Mesenchymal stem cell (in vitro differentiated cells and primary cell): Measurements from ENCODE around the gene CHKA.

Experiments used
- DNase-seq: peaks from one replicate; pipeline ENCODE4 v3.0.0-alpha.2; 2013
- H2AFZ ChIP-seq: one replicate; pipeline ENCODE4 v1.6.1; 2013; ENCODE audit warnings: low read depth, mild to moderate bottlenecking, control low read depth, inconsistent platforms, low read length, moderate library complexity
- H2AK5ac ChIP-seq: 2 replicates; pipeline ENCODE4 v1.6.1; 2013; ENCODE audit warnings: low read length, moderate library complexity, mild to moderate bottlenecking, inconsistent platforms; ENCODE audit not compliant: severe bottlenecking
- H2BK120ac ChIP-seq: one replicate; pipeline ENCODE4 v1.6.1; 2013; ENCODE audit warnings: low read depth, mild to moderate bottlenecking, inconsistent platforms, low read length, moderate library complexity
- H2BK12ac ChIP-seq, 2 experiments: one replicate each; pipeline ENCODE4 v1.6.1; 2013; ENCODE audit warnings: inconsistent platforms in 2 of 2, low read length in 2 of 2, mild to moderate bottlenecking in 2 of 2, moderate library complexity in 2 of 2, control low read depth in 1 of 2
- H2BK15ac ChIP-seq: one replicate; pipeline ENCODE4 v1.6.1; 2013; ENCODE audit warnings: mild to moderate bottlenecking, low read depth, inconsistent platforms; ENCODE audit not compliant: poor library complexity, severe bottlenecking
- H2BK5ac ChIP-seq: 2 replicates; pipeline ENCODE4 v1.6.1; 2013; ENCODE audit warnings: low read depth, mild to moderate bottlenecking, low read length, control low read depth, inconsistent platforms; ENCODE audit not compliant: poor library complexity, severe bottlenecking
- H3K14ac ChIP-seq, 2 experiments: one replicate each; pipeline ENCODE4 v1.6.1; 2013; ENCODE audit warnings: inconsistent platforms in 2 of 2, low read length in 2 of 2, control low read depth in 1 of 2, mild to moderate bottlenecking in 1 of 2, moderate library complexity in 1 of 2
- H3K18ac ChIP-seq, 2 experiments: one replicate each; pipeline ENCODE4 v1.6.1; 2013; ENCODE audit warnings: inconsistent platforms in 2 of 2, low read length in 2 of 2, control low read depth in 1 of 2, low read depth in 1 of 2, mild to moderate bottlenecking in 1 of 2
- H3K23ac ChIP-seq, 2 experiments: one replicate each; pipeline ENCODE4 v1.6.1; 2013; ENCODE audit warnings: inconsistent platforms in 2 of 2, low read length in 2 of 2, mild to moderate bottlenecking in 2 of 2, moderate library complexity in 2 of 2, control low read depth in 1 of 2
- H3K27ac ChIP-seq: 2 replicates; pipeline ENCODE4 v1.5.1; 2013; ENCODE audit warnings: mild to moderate bottlenecking, moderate library complexity, low read length, control low read depth, inconsistent platforms; ENCODE audit not compliant: poor library complexity, severe bottlenecking
- H3K27me3 ChIP-seq, 2 experiments: 2 replicates each; pipeline versions ENCODE4 v1.6.1 to v1.7.0; 2013; ENCODE audit warnings: low read length in 2 of 2, mild to moderate bottlenecking in 2 of 2, moderate library complexity in 2 of 2, control low read depth in 1 of 2, inconsistent platforms in 1 of 2; ENCODE audit not compliant: control insufficient read depth in 1 of 2, insufficient read depth in 1 of 2
- H3K36me3 ChIP-seq, 2 experiments: 2 replicates each; pipeline versions ENCODE4 v1.6.1 to v1.7.0; 2013; ENCODE audit warnings: low read length in 2 of 2, control low read depth in 1 of 2, inconsistent platforms in 1 of 2, low read depth in 1 of 2, mild to moderate bottlenecking in 1 of 2; ENCODE audit not compliant: insufficient read depth in 2 of 2, control insufficient read depth in 1 of 2
- H3K4ac ChIP-seq, 2 experiments: one replicate each; pipeline ENCODE4 v1.6.1; 2013; ENCODE audit warnings: inconsistent platforms in 2 of 2, low read length in 2 of 2, mild to moderate bottlenecking in 2 of 2, moderate library complexity in 2 of 2, control low read depth in 1 of 2, low read depth in 1 of 2
- H3K4me1 ChIP-seq: 2 replicates; pipeline ENCODE4 v1.6.1; 2013; ENCODE audit warnings: low read depth, low read length, control low read depth; ENCODE audit not compliant: control insufficient read depth, insufficient read depth
- H3K4me2 ChIP-seq: 2 replicates; pipeline ENCODE4 v1.6.1; 2013; ENCODE audit warnings: low read length, mild to moderate bottlenecking, inconsistent platforms; ENCODE audit not compliant: poor library complexity, severe bottlenecking
- H3K4me3 ChIP-seq, 2 experiments: 2 replicates each; pipeline versions ENCODE4 v1.5.1 to v1.7.0; 2013; ENCODE audit warnings: low read length in 2 of 2, mild to moderate bottlenecking in 2 of 2, control low read depth in 1 of 2, low read depth in 1 of 2; ENCODE audit not compliant: insufficient read depth in 1 of 2
- H3K79me1 ChIP-seq: replicated peaks from 2 replicates; pipeline ENCODE4 v1.6.1; 2013; ENCODE audit warnings: mild to moderate bottlenecking, control low read depth, low read length, inconsistent platforms; ENCODE audit not compliant: poor library complexity, severe bottlenecking
- H3K9ac ChIP-seq: 2 replicates; pipeline ENCODE4 v1.7.0; 2013; ENCODE audit warnings: mild to moderate bottlenecking, low read length, moderate library complexity
- H3K9me3 ChIP-seq: 2 replicates; pipeline ENCODE4 v1.7.0; 2013; ENCODE audit warnings: mild to moderate bottlenecking, low read length; ENCODE audit not compliant: control insufficient read depth
- H4K8ac ChIP-seq: one replicate; pipeline ENCODE4 v1.6.1; 2013; ENCODE audit warnings: inconsistent platforms, mild to moderate bottlenecking, low read length, moderate library complexity
- H4K91ac ChIP-seq: one replicate; pipeline ENCODE4 v1.6.1; 2013; ENCODE audit warnings: mild to moderate bottlenecking, low read length, inconsistent platforms
- WGBS: methylation state at CpG from one replicate; pipeline ENCODE4 v1.1.7; 2013; ENCODE audit warnings: mixed read lengths; 5-methylcytosine and 5-hydroxymethylcytosine counted together

CHKA gene

DNA sequence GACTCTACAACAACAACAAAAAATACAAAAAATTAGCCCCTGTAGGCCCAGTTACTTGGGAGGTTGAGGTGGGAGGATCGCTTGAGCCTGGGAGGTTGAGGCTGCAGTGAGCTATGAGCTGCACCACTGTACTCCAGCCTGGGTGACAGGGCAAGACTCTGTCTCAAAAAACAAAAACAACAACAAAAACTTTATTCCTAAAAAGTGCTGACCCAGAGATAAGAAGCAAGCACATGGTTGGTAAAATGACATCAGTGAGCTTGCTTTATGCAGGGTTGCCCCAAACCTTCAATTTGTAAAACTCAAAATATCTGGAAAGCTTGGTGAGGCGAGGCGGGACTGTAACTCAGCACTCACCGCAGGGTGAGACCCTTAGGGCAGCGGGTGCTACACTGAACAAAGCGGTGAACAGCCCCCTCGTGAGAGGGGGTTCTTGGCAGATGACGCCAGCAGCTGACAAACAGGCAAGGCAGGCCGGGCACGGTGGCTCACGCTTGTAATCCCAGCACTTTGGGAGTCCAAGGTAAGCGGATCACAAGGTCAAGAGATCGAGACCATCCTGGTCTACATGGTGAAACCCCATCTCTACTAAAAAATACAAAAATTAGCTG is 85.8 kb downstream of the CHKA start:
- no peak overlapping the region for H3K27ac ChIP-seq
- H2AK5ac ChIP-seq: no peak overlapping the region
- H2BK12ac ChIP-seq: no peak overlapping the region
- no peak overlapping the region for H2BK15ac ChIP-seq
- no peaks in the 10 kb centered on the region for H3K27me3 ChIP-seq
- no peak overlapping the region for H4K91ac ChIP-seq
- 94% methylated on average over 13 of the region's 13 CpGs for WGBS
- H3K36me3 ChIP-seq: peaks cover 33 to 42% of the 10 kb centered on the region in 2 experiments
- H3K9me3 ChIP-seq: no peaks in the 10 kb centered on the region
- no peak overlapping the region for H3K23ac ChIP-seq
- peaks cover 29% of the 10 kb centered on the region for H3K79me1 ChIP-seq
- H3K9ac ChIP-seq: no peak overlapping the region
- H3K18ac ChIP-seq: no peak overlapping the region
- H3K4me3 ChIP-seq: no peak overlapping the region
- DNase-seq: no peak
- H3K14ac ChIP-seq: no peak overlapping the region
- no peak overlapping the region for H2AFZ ChIP-seq
- H3K4me1 ChIP-seq: peaks cover 40% of the 10 kb centered on the region
- no peak overlapping the region for H2BK5ac ChIP-seq
- no peak overlapping the region for H3K4me2 ChIP-seq
- no peak overlapping the region for H4K8ac ChIP-seq
- H2BK120ac ChIP-seq: no peak overlapping the region
- no peak overlapping the region for H3K4ac ChIP-seq

DNA sequence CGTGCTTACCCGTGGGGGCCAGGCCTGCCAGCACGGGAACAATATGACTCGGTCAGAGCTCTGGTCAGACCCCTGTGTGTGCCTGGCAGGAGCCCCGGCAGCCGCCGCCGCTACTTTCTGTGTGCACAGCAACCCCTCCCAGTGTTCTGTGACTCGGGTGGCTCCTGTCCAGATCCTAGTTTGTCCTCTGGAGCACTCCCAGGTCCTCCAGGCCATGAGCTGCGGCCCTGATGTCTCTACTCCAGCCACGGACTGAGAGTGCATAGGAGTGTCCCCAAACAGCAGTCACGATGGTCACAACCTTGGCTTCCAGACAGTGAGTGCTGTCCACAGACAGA is 87.5 kb downstream of the CHKA start:
- no peaks in the 10 kb centered on the region for H3K27me3 ChIP-seq
- 94% methylated on average over 12 of the region's 12 CpGs for WGBS
- H3K4me3 ChIP-seq: peak overlapping the region in 1 of 2 experiments; percentile 36
- DNase-seq: no peak
- H3K79me1 ChIP-seq: peaks cover 31% of the 10 kb centered on the region
- H2AFZ ChIP-seq: no peak overlapping the region
- H3K4me1 ChIP-seq: peaks cover 40% of the 10 kb centered on the region
- H4K8ac ChIP-seq: no peak overlapping the region
- H2AK5ac ChIP-seq: no peak overlapping the region
- H3K4me2 ChIP-seq: no peak overlapping the region
- no peak overlapping the region for H2BK120ac ChIP-seq
- H3K23ac ChIP-seq: no peak overlapping the region
- H3K18ac ChIP-seq: no peak overlapping the region
- H2BK5ac ChIP-seq: no peak overlapping the region
- no peaks in the 10 kb centered on the region for H3K9me3 ChIP-seq
- H3K36me3 ChIP-seq: peaks cover 33 to 42% of the 10 kb centered on the region in 2 experiments
- no peak overlapping the region for H3K27ac ChIP-seq
- no peak overlapping the region for H3K4ac ChIP-seq
- H2BK12ac ChIP-seq: no peak overlapping the region
- H4K91ac ChIP-seq: no peak overlapping the region
- no peak overlapping the region for H3K14ac ChIP-seq
- peak overlapping the region; percentile 61 for H3K9ac ChIP-seq
- H2BK15ac ChIP-seq: no peak overlapping the region

DNA sequence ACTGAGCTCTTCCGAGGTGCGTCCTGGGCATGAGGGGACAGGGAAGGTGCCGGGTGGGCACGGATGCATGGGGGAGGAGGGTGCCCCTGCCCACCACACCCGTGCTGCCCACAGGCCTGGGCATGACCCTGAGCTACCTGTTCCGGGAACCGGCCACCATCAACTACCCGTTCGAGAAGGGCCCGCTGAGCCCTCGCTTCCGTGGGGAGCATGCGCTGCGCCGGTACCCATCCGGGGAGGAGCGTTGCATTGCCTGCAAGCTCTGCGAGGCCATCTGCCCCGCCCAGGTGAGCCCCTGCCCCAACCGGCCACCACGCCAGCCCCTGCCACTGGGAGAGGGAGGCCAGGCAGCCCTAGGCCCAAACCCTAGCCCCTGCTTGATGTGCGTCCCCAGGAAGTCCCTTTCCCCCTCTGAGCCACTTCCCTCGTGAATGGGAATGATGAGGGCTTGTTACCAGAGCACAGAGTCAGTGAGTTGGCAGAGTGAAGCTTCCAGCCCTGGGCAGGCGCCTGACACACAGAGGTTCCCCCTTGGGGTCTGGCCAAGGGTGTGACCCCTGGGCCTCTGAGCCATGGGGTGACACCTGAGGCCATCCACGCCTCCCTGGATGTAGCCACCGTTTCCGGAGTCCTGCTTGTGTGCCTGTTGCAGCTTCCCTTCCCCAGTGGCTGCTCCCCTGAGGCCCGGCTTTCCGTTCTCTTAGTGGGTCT is 88.0 kb downstream of the CHKA start:
- 96% methylated on average over 29 of the region's 29 CpGs for WGBS
- Histone ChIP-seq H2AFZ (no peak overlapping the region), H3K27ac (no peak overlapping the region), H3K9ac (peak overlapping the region; percentile 61), H3K4me1 (peaks cover 37% of the 10 kb centered on the region), H3K4me2 (no peak overlapping the region), H3K4me3 (peak overlapping the region in 1 of 2 experiments; percentile 36), H3K4ac (no peak overlapping the region), H3K14ac (no peak overlapping the region), H2BK120ac (no peak overlapping the region), H3K9me3 (no peaks in the 10 kb centered on the region), H3K23ac (peak overlapping the region in 1 of 2 experiments; percentile 47), H3K18ac (no peak overlapping the region), H2BK5ac (no peak overlapping the region), H3K36me3 (peaks cover 33 to 42% of the 10 kb centered on the region in 2 experiments), H4K8ac (no peak overlapping the region), H2BK12ac (no peak overlapping the region), H3K79me1 (peaks cover 31% of the 10 kb centered on the region), H3K27me3 (no peaks in the 10 kb centered on the region), H4K91ac (peak overlapping the region; percentile 58), H2AK5ac (no peak overlapping the region), H2BK15ac (no peak overlapping the region)
- no peak for DNase-seq

DNA sequence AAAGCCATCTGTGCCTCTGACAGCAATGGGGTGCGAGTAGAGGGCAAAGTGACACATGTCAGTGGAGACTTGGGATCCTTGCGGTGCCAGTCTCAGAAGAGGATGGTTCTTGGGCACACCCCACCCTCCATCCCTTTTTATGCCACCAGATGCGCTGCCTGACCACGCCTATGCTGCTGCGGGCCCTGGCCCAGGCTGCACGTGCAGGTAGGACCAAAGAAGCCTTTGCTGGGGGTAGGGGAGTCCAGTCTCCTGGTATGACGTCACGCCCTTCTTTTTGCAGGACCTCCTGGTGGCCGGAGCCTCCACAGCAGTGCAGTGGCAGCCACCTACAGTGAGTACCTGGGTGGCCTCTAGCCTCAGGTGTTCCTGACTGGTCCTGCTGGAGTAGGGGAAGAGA is 89.2 kb downstream of the CHKA start:
- no peak overlapping the region for H4K8ac ChIP-seq
- no peak overlapping the region for H2BK12ac ChIP-seq
- peaks cover 38 to 44% of the 10 kb centered on the region in 2 experiments for H3K36me3 ChIP-seq
- no peak overlapping the region for H2AK5ac ChIP-seq
- H3K9me3 ChIP-seq: no peaks in the 10 kb centered on the region
- no peak for DNase-seq
- H3K27ac ChIP-seq: no peak overlapping the region
- H3K14ac ChIP-seq: no peak overlapping the region
- H3K79me1 ChIP-seq: peaks cover 33% of the 10 kb centered on the region
- no peak overlapping the region for H4K91ac ChIP-seq
- H3K23ac ChIP-seq: no peak overlapping the region
- WGBS: 91% methylated on average over 7 of the region's 9 CpGs
- no peak overlapping the region for H2AFZ ChIP-seq
- H3K4me3 ChIP-seq: peak overlapping the region in 1 of 2 experiments; percentile 86
- no peak overlapping the region for H2BK15ac ChIP-seq
- peak overlapping the region in 1 of 2 experiments; percentile 37 for H3K4ac ChIP-seq
- no peak overlapping the region for H3K18ac ChIP-seq
- no peaks in the 10 kb centered on the region for H3K27me3 ChIP-seq
- H3K4me2 ChIP-seq: no peak overlapping the region
- H2BK120ac ChIP-seq: no peak overlapping the region
- H3K4me1 ChIP-seq: peaks cover 42% of the 10 kb centered on the region
- peak overlapping the region; percentile 92 for H3K9ac ChIP-seq
- no peak overlapping the region for H2BK5ac ChIP-seq
